ENCODE data around the gene RABL6. TPM values are rescaled to one million over a fixed set of nuclear protein-coding genes. Genes with fewer than 3 reads are reported as not detected.
A peak's percentile ranks its signal among the peaks of the same experiment; 100 is the strongest.

The RABL6 gene
- total RNA-seq, 1 donor from 2014 or later: 34.4 TPM

GRCh38 chr9:136851941-136852663 is 44.4 kb downstream of the RABL6 start, which contains the start of gene MAMDC4:
TSS of gene MAMDC4 (plus strand) at chr9:136852346. CDS start at chr9:136852417, 71 bp downstream.
- Histone ChIP-seq H3K27ac (ENCODE audit: low read depth, low read length) (peak within 1 kb of the TSS; percentile 40), H3K9ac (ENCODE audit: low read depth in 1 of 3, low read length in 3 of 3) (peak within 1 kb of the TSS in 1 of 3 donors; percentile 93), H3K4me1 (ENCODE audit: control insufficient read depth in 3 of 3, insufficient read depth in 3 of 3, low read length in 3 of 3) (peaks cover 36 to 46% (median 36%) of the 10 kb centered on the region in 3 donors)

GRCh38 chr9:136852664-136853595 is 45.2 kb downstream of the RABL6 start:
- Histone ChIP-seq H3K9me3 (ENCODE audit: control insufficient read depth in 3 of 3, low read length in 3 of 3) (no peaks in the 10 kb centered on the region), H3K4me1 (ENCODE audit: control insufficient read depth in 3 of 3, insufficient read depth in 3 of 3, low read length in 3 of 3) (peaks cover 31 to 40% (median 31%) of the 10 kb centered on the region in 3 donors), H3K9ac (ENCODE audit: low read depth in 1 of 3, low read length in 3 of 3) (peak overlapping the region in 1 of 3 donors; percentile 16), H3K36me3 (ENCODE audit: control insufficient read depth in 3 of 3, insufficient read depth in 3 of 3, low read length in 3 of 3) (peaks cover 6 to 17% (median 7%) of the 10 kb centered on the region in 3 donors), H3K4me3 (ENCODE audit: low read length in 3 of 3) (no peak overlapping the region), H3K27me3 (ENCODE audit: control insufficient read depth in 3 of 3, insufficient read depth in 3 of 3, low read length in 3 of 3) (peaks cover 0 to 2% (median 1%) of the 10 kb centered on the region in 3 donors), H3K27ac (ENCODE audit: low read depth, low read length) (peak overlapping the region; percentile 40)

More at GRCh38 chr9:136851941-136852663, 44.4 kb downstream of the RABL6 start, which contains the start of gene MAMDC4:
- H3K4me3 ChIP-seq (ENCODE audit: low read length in 3 of 3): no peak within 1 kb of the TSS
- H3K36me3 ChIP-seq (ENCODE audit: control insufficient read depth in 3 of 3, insufficient read depth in 3 of 3, low read length in 3 of 3): peaks cover 6 to 17% (median 7%) of the 10 kb centered on the region in 3 donors
- H3K27me3 ChIP-seq (ENCODE audit: control insufficient read depth in 3 of 3, insufficient read depth in 3 of 3, low read length in 3 of 3): peaks cover 0 to 6% (median 5%) of the 10 kb centered on the region in 3 donors
- H3K9me3 ChIP-seq (ENCODE audit: control insufficient read depth in 3 of 3, low read length in 3 of 3): no peaks in the 10 kb centered on the region

DNA sequence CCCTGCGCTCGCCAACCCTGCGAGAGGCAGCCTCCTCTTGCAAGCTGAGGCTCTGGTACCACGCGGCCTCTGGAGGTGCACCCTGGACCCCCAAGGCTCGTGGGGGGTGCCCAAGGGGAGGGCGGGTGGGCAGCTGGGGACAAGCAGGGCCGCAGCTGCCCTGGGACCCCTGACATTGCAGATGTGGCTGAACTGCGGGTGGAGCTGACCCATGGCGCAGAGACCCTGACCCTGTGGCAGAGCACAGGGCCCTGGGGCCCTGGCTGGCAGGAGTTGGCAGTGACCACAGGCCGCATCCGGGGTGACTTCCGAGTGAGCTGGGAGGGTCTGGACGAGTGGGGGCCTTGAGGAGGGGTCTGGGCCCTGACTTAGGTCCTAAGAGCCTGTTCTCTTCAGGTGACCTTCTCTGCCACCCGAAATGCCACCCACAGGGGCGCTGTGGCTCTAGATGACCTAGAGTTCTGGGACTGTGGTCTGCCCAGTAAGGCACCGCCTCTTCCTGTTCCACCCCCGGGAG is 45.9 kb downstream of the RABL6 start:
- Histone ChIP-seq H3K27me3 (ENCODE audit: control insufficient read depth in 3 of 3, insufficient read depth in 3 of 3, low read length in 3 of 3) (no peaks in the 10 kb centered on the region), H3K27ac (ENCODE audit: low read depth, low read length) (no peak overlapping the region), H3K4me1 (ENCODE audit: control insufficient read depth in 3 of 3, insufficient read depth in 3 of 3, low read length in 3 of 3) (peaks cover 29 to 43% (median 29%) of the 10 kb centered on the region in 3 donors), H3K4me3 (ENCODE audit: low read length in 3 of 3) (no peak overlapping the region), H3K9ac (ENCODE audit: low read depth in 1 of 3, low read length in 3 of 3) (no peak overlapping the region), H3K36me3 (ENCODE audit: control insufficient read depth in 3 of 3, insufficient read depth in 3 of 3, low read length in 3 of 3) (peaks cover 6 to 17% (median 7%) of the 10 kb centered on the region in 3 donors), H3K9me3 (ENCODE audit: control insufficient read depth in 3 of 3, low read length in 3 of 3) (no peaks in the 10 kb centered on the region)

GRCh38 chr9:136854113-136854841 is 46.5 kb downstream of the RABL6 start:
- Histone ChIP-seq H3K4me3 (ENCODE audit: low read length in 3 of 3) (no peak overlapping the region), H3K9ac (ENCODE audit: low read depth in 1 of 3, low read length in 3 of 3) (no peak overlapping the region), H3K4me1 (ENCODE audit: control insufficient read depth in 3 of 3, insufficient read depth in 3 of 3, low read length in 3 of 3) (peaks cover 29 to 45% (median 35%) of the 10 kb centered on the region in 3 donors), H3K27me3 (ENCODE audit: control insufficient read depth in 3 of 3, insufficient read depth in 3 of 3, low read length in 3 of 3) (no peaks in the 10 kb centered on the region), H3K36me3 (ENCODE audit: control insufficient read depth in 3 of 3, insufficient read depth in 3 of 3, low read length in 3 of 3) (peaks cover 6 to 17% (median 7%) of the 10 kb centered on the region in 3 donors), H3K27ac (ENCODE audit: low read depth, low read length) (no peak overlapping the region), H3K9me3 (ENCODE audit: control insufficient read depth in 3 of 3, low read length in 3 of 3) (no peaks in the 10 kb centered on the region)

DNA sequence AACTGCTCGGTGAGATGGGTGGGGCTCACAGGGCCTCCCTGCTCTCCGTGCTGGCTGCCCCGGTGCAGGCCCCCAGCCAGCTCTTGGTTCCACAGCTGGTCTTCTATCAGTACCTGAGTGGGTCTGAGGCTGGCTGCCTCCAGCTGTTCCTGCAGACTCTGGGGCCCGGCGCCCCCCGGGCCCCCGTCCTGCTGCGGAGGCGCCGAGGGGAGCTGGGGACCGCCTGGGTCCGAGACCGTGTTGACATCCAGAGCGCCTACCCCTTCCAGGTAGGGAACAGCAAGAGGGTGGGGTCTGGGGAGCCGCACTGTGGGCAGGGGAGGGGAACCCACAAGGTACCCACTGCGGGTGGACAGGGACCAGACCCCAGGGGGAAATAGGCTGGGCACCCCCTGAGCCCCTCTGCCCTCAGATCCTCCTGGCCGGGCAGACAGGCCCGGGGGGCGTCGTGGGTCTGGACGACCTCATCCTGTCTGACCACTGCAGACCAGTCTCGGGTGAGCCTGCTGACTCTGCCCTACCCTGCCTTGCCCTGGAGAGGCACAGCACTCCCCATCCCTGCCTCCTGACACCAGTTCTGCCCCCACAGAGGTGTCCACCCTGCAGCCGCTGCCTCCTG is 47.2 kb downstream of the RABL6 start:
- Histone ChIP-seq H3K27ac (ENCODE audit: low read depth, low read length) (no peak overlapping the region), H3K4me1 (ENCODE audit: control insufficient read depth in 3 of 3, insufficient read depth in 3 of 3, low read length in 3 of 3) (peaks cover 28 to 47% (median 33%) of the 10 kb centered on the region in 3 donors), H3K9me3 (ENCODE audit: control insufficient read depth in 3 of 3, low read length in 3 of 3) (no peaks in the 10 kb centered on the region), H3K9ac (ENCODE audit: low read depth in 1 of 3, low read length in 3 of 3) (no peak overlapping the region), H3K27me3 (ENCODE audit: control insufficient read depth in 3 of 3, insufficient read depth in 3 of 3, low read length in 3 of 3) (no peaks in the 10 kb centered on the region), H3K4me3 (ENCODE audit: low read length in 3 of 3) (no peak overlapping the region), H3K36me3 (ENCODE audit: control insufficient read depth in 3 of 3, insufficient read depth in 3 of 3, low read length in 3 of 3) (peaks cover 6 to 16% (median 7%) of the 10 kb centered on the region in 3 donors)

GRCh38 chr9:136855461-136856078 is 47.8 kb downstream of the RABL6 start:
- Histone ChIP-seq H3K27me3 (ENCODE audit: control insufficient read depth in 3 of 3, insufficient read depth in 3 of 3, low read length in 3 of 3) (no peaks in the 10 kb centered on the region), H3K27ac (ENCODE audit: low read depth, low read length) (no peak overlapping the region), H3K4me3 (ENCODE audit: low read length in 3 of 3) (no peak overlapping the region), H3K4me1 (ENCODE audit: control insufficient read depth in 3 of 3, insufficient read depth in 3 of 3, low read length in 3 of 3) (peaks cover 22 to 42% (median 27%) of the 10 kb centered on the region in 3 donors), H3K9me3 (ENCODE audit: control insufficient read depth in 3 of 3, low read length in 3 of 3) (no peaks in the 10 kb centered on the region), H3K36me3 (ENCODE audit: control insufficient read depth in 3 of 3, insufficient read depth in 3 of 3, low read length in 3 of 3) (peaks cover 8 to 13% (median 9%) of the 10 kb centered on the region in 3 donors), H3K9ac (ENCODE audit: low read depth in 1 of 3, low read length in 3 of 3) (peak overlapping the region in 1 of 3 donors; percentile 40)

- Histone ChIP-seq H3K27me3 (ENCODE audit: control insufficient read depth in 3 of 3, insufficient read depth in 3 of 3, low read length in 3 of 3) (no peaks in the 10 kb centered on the region), H3K36me3 (ENCODE audit: control insufficient read depth in 3 of 3, insufficient read depth in 3 of 3, low read length in 3 of 3) (peaks cover 11 to 14% (median 14%) of the 10 kb centered on the region in 3 donors), H3K9ac (ENCODE audit: low read depth in 1 of 3, low read length in 3 of 3) (no peak overlapping the region), H3K9me3 (ENCODE audit: control insufficient read depth in 3 of 3, low read length in 3 of 3) (no peaks in the 10 kb centered on the region), H3K4me1 (ENCODE audit: control insufficient read depth in 3 of 3, insufficient read depth in 3 of 3, low read length in 3 of 3) (peaks cover 17 to 39% (median 22%) of the 10 kb centered on the region in 3 donors), H3K4me3 (ENCODE audit: low read length in 3 of 3) (no peak overlapping the region), H3K27ac (ENCODE audit: low read depth, low read length) (no peak overlapping the region)
These were observed 48.3 kb downstream of the RABL6 start for GRCh38 chr9:136856079-136856476.

DNA sequence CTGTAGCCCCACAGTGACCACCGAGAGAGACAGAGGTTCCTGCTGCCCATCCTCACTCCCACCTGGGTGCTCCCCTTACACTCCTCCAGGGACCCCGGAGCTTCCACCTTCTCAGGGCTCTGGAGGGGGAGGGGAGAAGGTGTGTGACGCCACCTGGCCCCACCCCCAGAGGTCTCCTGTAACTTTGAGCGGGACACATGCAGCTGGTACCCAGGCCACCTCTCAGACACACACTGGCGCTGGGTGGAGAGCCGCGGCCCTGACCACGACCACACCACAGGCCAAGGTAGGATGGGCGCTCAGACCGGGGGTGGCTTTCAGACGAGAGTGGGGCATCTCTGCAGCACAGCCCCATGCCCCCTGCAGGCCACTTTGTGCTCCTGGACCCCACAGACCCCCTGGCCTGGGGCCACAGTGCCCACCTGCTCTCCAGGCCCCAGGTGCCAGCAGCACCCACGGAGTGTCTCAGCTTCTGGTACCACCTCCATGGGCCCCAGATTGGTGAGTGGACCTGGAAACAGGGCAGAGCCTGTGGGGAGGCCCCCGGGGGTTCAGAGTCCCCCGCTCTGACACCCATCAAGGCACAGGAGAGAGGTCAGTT is 48.9 kb downstream of the RABL6 start:
- H3K4me3 ChIP-seq (ENCODE audit: low read length in 3 of 3): no peak overlapping the region
- H3K36me3 ChIP-seq (ENCODE audit: control insufficient read depth in 3 of 3, insufficient read depth in 3 of 3, low read length in 3 of 3): peaks cover 11 to 15% (median 14%) of the 10 kb centered on the region in 3 donors
- no peaks in the 10 kb centered on the region for H3K9me3 ChIP-seq (ENCODE audit: control insufficient read depth in 3 of 3, low read length in 3 of 3)
- peaks cover 12 to 36% (median 16%) of the 10 kb centered on the region in 3 donors for H3K4me1 ChIP-seq (ENCODE audit: control insufficient read depth in 3 of 3, insufficient read depth in 3 of 3, low read length in 3 of 3)
- H3K27me3 ChIP-seq (ENCODE audit: control insufficient read depth in 3 of 3, insufficient read depth in 3 of 3, low read length in 3 of 3): no peaks in the 10 kb centered on the region
- no peak overlapping the region for H3K27ac ChIP-seq (ENCODE audit: low read depth, low read length)
- no peak overlapping the region for H3K9ac ChIP-seq (ENCODE audit: low read depth in 1 of 3, low read length in 3 of 3)
